ENCODE data around the gene LSM5.
"Not testable (repeated sequence)": the region's sequence is repeated elsewhere in the genome, so short reads cannot be mapped to it uniquely, and the experiment has no call there.

Gene LSM5

DNA sequence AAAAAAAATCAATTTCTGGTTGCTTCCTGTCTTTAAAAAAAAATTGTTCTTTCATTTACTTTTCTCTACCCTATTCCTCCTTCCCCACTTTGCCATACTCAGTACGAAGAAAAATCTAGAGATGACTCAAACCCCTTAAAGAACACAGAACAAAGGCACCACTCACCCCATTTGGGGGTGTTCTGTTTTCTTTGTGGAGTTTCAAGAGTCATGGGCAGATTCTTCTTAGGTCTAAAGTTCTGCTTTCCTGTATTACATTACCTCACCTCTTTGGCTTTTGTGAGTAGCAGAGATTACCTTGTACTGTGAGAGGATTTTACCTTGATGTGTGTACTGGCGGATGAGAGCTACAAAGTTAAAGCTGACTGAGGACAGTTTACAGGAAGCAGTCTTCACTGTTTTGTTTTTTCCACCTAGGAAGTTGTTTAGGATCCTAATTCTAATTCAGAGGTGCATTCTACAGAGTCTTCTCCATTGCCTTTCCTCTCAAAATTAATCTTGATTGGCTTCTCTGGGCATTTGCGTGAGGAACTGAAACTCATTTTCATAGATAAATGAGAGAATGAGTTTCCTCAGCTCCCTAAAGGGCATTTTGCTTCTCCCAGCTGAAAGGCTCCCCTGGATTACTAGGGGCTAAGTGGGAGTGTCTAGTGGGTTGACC lies 25.8 kb upstream of the LSM5 start:
- peaks cover 15% of the 10 kb centered on the region for H3K36me3 ChIP-seq (ENCODE audit: insufficient read depth, low read length)
- no peak overlapping the region for H3K9ac ChIP-seq (ENCODE audit: insufficient read length)
- H3K9me3 ChIP-seq (ENCODE audit: low read depth, low read length) = peaks cover 3% of the 10 kb centered on the region; the same call in 1 of the 2 replicates
- no peak overlapping the region for H3K27ac ChIP-seq
- DNase-seq (ENCODE audit: low read depth, low spot score) = no peak
- TF ChIP-seq FOXP2 (optimal IDR thresholded peaks at IDR 0.05; ENCODE audit: control extremely low read depth, extremely low read length, insufficient read depth) (no peak), EZH2 (IDR thresholded peaks at IDR 0.05) (no peak), POLR2AphosphoS5 (IDR thresholded peaks at IDR 0.05; ENCODE audit: borderline replicate concordance, low read depth, low read length) (no peak)
- no peak overlapping the region for H3K4me3 ChIP-seq

DNA sequence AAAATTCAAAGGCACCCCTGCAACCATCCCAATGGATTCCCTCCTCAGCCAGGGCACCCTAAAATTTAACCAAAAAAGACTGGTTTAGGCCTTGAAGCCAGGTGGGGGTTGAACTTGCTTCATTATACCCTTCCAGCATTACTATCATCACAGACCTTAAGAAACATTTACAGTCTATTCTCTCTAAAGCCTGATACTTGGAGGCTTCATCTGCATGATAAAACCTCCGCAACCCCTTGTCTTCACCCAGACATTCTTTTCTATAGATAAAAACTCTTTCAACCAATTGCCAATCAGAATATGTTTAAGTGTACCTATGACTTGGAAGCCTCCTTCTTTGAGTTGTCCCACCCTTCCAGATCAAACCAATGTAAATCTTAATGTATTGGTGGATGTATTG lies 23.0 kb upstream of the LSM5 start:
- Histone ChIP-seq H3K9ac (ENCODE audit: insufficient read length) (no peak overlapping the region), H3K36me3 (ENCODE audit: insufficient read depth, low read length) (peaks cover 18% of the 10 kb centered on the region; the same call in 1 of the 2 replicates), H3K27ac (no peak overlapping the region), H3K9me3 (ENCODE audit: low read depth, low read length) (no peaks in the 10 kb centered on the region), H3K4me3 (no peak overlapping the region)
- TF ChIP-seq FOXP2 (optimal IDR thresholded peaks at IDR 0.05; ENCODE audit: control extremely low read depth, extremely low read length, insufficient read depth) (no peak), EZH2 (IDR thresholded peaks at IDR 0.05) (no peak)
- DNase-seq (ENCODE audit: low read depth, low spot score) = no peak

DNA sequence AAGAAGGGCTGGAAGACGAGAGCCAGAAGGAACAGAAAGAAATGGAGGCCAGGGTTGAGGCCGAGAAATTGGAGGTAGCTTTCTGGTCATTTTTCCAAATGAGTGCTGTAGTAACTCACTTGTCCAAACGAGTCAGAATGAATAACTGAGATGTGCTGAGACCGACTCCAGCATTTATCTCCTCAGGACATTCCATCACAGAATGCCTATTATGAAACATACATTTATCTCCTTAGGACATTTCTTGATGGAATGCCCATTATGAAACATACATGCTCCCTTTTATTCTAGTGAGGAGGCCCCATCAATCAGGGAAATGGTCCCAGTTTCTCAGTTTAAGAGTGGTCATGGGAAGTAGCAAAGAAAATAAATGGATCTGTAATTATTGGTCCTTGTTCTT lies 21.6 kb upstream of the LSM5 start:
- Histone ChIP-seq H3K9me3 (ENCODE audit: low read depth, low read length) (no peaks in the 10 kb centered on the region), H3K36me3 (ENCODE audit: insufficient read depth, low read length) (peaks cover 18% of the 10 kb centered on the region; the same call in 1 of the 2 replicates), H3K9ac (ENCODE audit: insufficient read length) (no peak overlapping the region), H3K27ac (no peak overlapping the region), H3K4me3 (no peak overlapping the region)
- no peak for DNase-seq (ENCODE audit: low read depth, low spot score)
- TF ChIP-seq EZH2 (IDR thresholded peaks at IDR 0.05) (no peak), FOXP2 (optimal IDR thresholded peaks at IDR 0.05; ENCODE audit: control extremely low read depth, extremely low read length, insufficient read depth) (no peak), POLR2AphosphoS5 (IDR thresholded peaks at IDR 0.05; ENCODE audit: borderline replicate concordance, low read depth, low read length) (no peak)

DNA sequence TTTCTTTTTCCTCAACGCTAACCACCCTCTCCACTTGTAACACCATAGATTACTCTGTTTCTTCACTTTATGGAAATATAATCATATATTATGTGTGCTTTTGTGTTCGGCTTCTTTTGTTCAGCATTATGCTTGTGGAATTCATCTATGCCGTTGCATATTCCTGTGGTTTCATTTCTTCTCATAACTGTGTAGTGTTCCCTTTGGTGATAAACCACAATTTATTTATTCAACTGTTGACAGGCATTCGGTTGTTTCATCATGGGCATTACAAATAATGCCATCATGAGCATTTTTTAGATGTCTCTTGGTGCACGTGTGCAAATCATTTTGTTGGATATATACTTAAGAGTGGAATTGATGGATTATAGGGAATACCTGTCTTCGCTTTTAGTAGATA lies 17.2 kb upstream of the LSM5 start:
- DNase-seq (ENCODE audit: low read depth, low spot score) = no peak
- TF ChIP-seq FOXP2 (optimal IDR thresholded peaks at IDR 0.05; ENCODE audit: control extremely low read depth, extremely low read length, insufficient read depth) (no peak), POLR2AphosphoS5 (IDR thresholded peaks at IDR 0.05; ENCODE audit: borderline replicate concordance, low read depth, low read length) (no peak), EZH2 (IDR thresholded peaks at IDR 0.05) (no peak)
- no peaks in the 10 kb centered on the region for H3K9me3 ChIP-seq (ENCODE audit: low read depth, low read length)
- H3K4me3 ChIP-seq = no peak overlapping the region
- H3K27ac ChIP-seq = no peak overlapping the region
- H3K9ac ChIP-seq (ENCODE audit: insufficient read length) = no peak overlapping the region
- peaks cover 16% of the 10 kb centered on the region; the same call in 1 of the 2 replicates for H3K36me3 ChIP-seq (ENCODE audit: insufficient read depth, low read length)

DNA sequence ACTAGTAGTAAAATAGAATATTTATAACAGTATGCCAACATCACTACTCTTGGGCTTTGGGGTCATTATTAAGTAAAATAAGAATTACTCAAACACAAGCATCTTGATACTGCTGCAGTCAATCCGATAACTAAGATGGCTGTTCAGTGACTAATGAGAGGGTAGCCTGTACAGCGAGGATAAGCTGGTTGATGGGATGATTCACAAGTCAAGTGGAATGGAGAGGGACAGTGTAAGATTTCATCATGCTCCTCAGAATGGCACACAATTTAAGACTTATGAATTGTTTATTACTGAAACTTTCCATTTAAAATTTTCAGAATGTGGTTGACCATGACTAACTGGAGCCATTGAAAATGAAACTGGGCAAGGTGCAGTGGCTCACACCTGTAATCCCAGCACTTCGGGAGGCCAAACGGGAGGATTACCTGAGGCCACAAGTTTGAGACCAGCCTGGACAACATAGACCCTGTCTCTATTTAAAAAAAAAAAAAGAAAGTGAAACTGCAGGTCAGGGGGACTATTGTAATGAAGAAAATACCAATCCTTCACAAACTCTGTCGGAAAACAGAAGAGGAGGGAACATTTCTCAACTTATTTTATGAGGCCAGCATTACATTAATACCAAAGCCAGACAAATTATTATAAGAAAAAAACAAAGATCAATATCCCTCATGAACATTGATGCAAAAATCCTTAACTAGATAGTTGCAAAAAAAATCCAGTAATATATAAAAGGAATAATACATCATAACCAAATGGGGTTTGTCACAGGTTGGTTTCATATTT lies 16.3 kb upstream of the LSM5 start:
- peaks cover 16% of the 10 kb centered on the region; the same call in 1 of the 2 replicates for H3K36me3 ChIP-seq (ENCODE audit: insufficient read depth, low read length)
- TF ChIP-seq EZH2 (IDR thresholded peaks at IDR 0.05) = no peak
- TF ChIP-seq POLR2AphosphoS5 (IDR thresholded peaks at IDR 0.05; ENCODE audit: borderline replicate concordance, low read depth, low read length) = no peak
- TF ChIP-seq FOXP2 (optimal IDR thresholded peaks at IDR 0.05; ENCODE audit: control extremely low read depth, extremely low read length, insufficient read depth) = no peak

DNA sequence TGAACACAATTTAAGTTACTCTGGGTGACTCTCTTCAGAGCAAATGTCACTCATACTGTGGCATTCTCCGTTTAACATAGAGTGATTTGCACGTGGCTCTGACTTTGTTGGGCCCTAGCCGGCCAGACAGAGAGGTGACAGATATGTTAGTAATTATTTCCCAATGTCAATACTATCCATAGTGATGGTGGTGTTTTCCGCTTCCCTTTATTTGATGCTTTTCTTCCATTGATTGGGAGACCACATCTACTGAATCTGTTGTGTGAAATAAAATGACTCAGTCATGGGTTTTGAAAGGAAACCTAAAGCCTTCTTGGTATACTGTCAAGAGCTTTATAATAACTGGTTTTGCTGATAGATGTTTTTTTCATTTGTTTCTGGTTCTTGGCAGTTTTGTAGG lies 12.5 kb upstream of the LSM5 start:
- TF ChIP-seq POLR2AphosphoS5 (IDR thresholded peaks at IDR 0.05; ENCODE audit: borderline replicate concordance, low read depth, low read length) (no peak), FOXP2 (optimal IDR thresholded peaks at IDR 0.05; ENCODE audit: control extremely low read depth, extremely low read length, insufficient read depth) (no peak), EZH2 (IDR thresholded peaks at IDR 0.05) (no peak)
- Histone ChIP-seq H3K36me3 (ENCODE audit: insufficient read depth, low read length) (peaks cover 12% of the 10 kb centered on the region; the same call in 1 of the 2 replicates), H3K27ac (no peak overlapping the region), H3K4me3 (no peak overlapping the region), H3K9ac (ENCODE audit: insufficient read length) (no peak overlapping the region), H3K9me3 (ENCODE audit: low read depth, low read length) (no peaks in the 10 kb centered on the region)
- no peak for DNase-seq (ENCODE audit: low read depth, low spot score)

More for the DNA sequence above, 16.3 kb upstream of the LSM5 start:
- Histone ChIP-seq H3K27ac (no peak overlapping the region), H3K9ac (ENCODE audit: insufficient read length) (no peak overlapping the region), H3K9me3 (ENCODE audit: low read depth, low read length) (no peaks in the 10 kb centered on the region), H3K4me3 (no peak overlapping the region)
- DNase-seq (ENCODE audit: low read depth, low spot score) = no peak

DNA sequence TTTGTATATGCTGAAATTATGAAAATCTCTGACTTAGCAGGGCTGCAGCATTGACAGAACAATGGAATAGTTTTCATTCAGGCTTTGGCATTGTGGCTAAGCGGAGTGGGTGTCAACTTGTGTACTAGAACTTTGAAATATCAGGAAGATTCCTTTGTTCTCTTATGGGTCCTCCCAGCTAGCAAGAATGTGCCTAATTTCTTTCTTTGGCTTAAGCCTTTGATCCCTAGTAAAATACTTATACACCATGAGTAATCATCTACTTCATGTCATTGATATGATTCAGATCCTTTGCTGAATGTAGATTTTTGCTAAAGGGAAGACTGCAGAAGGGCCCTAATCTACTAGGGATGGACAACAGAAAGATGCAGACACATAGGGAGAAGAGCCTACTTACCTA lies 11.3 kb upstream of the LSM5 start:
- Histone ChIP-seq H3K9ac (ENCODE audit: insufficient read length) (no peak overlapping the region), H3K9me3 (ENCODE audit: low read depth, low read length) (no peaks in the 10 kb centered on the region), H3K36me3 (ENCODE audit: insufficient read depth, low read length) (peaks cover 15% of the 10 kb centered on the region; the same call in 1 of the 2 replicates), H3K27ac (no peak overlapping the region), H3K4me3 (no peak overlapping the region)
- TF ChIP-seq POLR2AphosphoS5 (IDR thresholded peaks at IDR 0.05; ENCODE audit: borderline replicate concordance, low read depth, low read length) = no peak
- TF ChIP-seq FOXP2 (optimal IDR thresholded peaks at IDR 0.05; ENCODE audit: control extremely low read depth, extremely low read length, insufficient read depth) = no peak
- TF ChIP-seq EZH2 (IDR thresholded peaks at IDR 0.05) = no peak
- no peak for DNase-seq (ENCODE audit: low read depth, low spot score)

DNA sequence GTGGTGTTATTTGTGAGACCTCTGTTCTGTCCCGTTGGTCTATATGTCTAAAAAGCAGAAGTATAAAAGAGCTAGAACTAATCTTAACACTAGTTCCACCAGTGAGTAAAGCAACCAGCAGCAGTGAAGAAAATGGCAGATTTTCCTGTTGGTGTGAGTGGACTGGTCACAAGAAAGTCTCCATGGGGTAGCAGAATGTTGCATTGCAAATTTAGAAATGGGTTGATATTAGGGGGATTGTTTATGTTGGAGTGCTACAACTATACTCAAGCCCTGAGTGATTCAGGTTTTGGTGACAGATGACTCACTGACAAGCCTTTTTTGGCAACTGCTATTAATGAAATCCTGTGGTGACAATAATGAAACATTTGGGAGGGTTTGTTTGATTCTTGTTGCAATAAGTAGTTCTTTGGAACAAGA lies 10.8 kb upstream of the LSM5 start:
- Histone ChIP-seq H3K36me3 (ENCODE audit: insufficient read depth, low read length) (peaks cover 15% of the 10 kb centered on the region; the same call in 1 of the 2 replicates), H3K9ac (ENCODE audit: insufficient read length) (no peak overlapping the region), H3K27ac (no peak overlapping the region), H3K4me3 (no peak overlapping the region), H3K9me3 (ENCODE audit: low read depth, low read length) (no peaks in the 10 kb centered on the region)
- no peak for TF ChIP-seq EZH2 (IDR thresholded peaks at IDR 0.05)
- no peak for TF ChIP-seq FOXP2 (optimal IDR thresholded peaks at IDR 0.05; ENCODE audit: control extremely low read depth, extremely low read length, insufficient read depth)
- TF ChIP-seq POLR2AphosphoS5 (IDR thresholded peaks at IDR 0.05; ENCODE audit: borderline replicate concordance, low read depth, low read length) = no peak
- DNase-seq (ENCODE audit: low read depth, low spot score) = no peak

DNA sequence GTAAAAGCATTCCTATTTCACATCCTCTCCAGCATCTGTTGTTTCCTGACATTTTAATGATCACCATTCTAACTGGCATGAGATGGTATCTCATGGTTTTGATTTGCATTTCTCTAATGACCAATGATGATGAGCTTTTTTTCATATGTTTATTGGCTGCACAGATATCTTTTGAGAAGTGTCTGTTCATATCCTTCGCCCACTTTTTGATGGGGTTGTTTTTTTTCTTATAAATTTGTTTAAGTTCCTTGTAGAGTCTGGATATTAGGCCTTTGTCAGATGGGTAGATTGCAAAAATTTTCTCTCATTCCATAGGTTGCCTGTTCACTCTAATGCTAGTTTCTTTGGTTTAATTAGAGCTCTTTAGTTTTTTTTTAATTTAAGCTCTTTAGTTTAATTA lies 10.0 kb upstream of the LSM5 start:
- not testable (repeated sequence) for H3K4me3 ChIP-seq; DNase-seq (ENCODE audit: low read depth, low spot score); H3K9ac ChIP-seq (ENCODE audit: insufficient read length); H3K9me3 ChIP-seq (ENCODE audit: low read depth, low read length); H3K27ac ChIP-seq
- peaks cover 15% of the 10 kb centered on the region; the same call in 1 of the 2 replicates for H3K36me3 ChIP-seq (ENCODE audit: insufficient read depth, low read length)

DNA sequence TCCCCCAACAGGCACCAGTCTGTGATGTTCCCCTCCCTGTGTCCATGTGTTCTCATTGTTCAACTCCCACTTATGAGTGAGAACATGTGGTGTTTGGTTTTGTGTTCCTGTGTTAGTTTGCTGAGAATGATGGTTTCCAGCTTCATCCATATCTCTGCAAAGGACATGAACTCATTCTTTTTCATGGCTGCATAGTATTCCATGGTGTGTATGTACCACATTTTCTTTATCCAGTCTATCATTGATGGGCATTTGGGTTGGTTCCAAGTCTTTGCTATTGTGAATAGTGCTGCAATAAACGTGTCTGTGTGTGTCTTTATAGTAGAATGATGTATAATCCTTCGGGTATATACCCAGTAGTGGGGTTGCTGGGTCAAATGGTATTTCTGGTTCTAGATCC lies 9.6 kb upstream of the LSM5 start:
- not testable (repeated sequence) for H3K9ac ChIP-seq (ENCODE audit: insufficient read length); DNase-seq (ENCODE audit: low read depth, low spot score); H3K9me3 ChIP-seq (ENCODE audit: low read depth, low read length); H3K4me3 ChIP-seq; H3K27ac ChIP-seq
- peaks cover 15% of the 10 kb centered on the region; the same call in 1 of the 2 replicates for H3K36me3 ChIP-seq (ENCODE audit: insufficient read depth, low read length)

Data from SK-N-MC (cell line).